ENCODE results near the gene EMP1. TPM values are rescaled to one million over a fixed set of nuclear protein-coding genes. Genes with fewer than 3 reads are reported as not detected.

Gene EMP1, protein sequence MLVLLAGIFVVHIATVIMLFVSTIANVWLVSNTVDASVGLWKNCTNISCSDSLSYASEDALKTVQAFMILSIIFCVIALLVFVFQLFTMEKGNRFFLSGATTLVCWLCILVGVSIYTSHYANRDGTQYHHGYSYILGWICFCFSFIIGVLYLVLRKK
- polyA plus RNA-seq (2014; cell fraction: cytosol; rRNA removed) = 0.02 TPM in 1 of 2 replicates, not detected in the other
- 0.06 TPM in 1 of 2 replicates, not detected in the other for polyA plus RNA-seq (2014; cell fraction: nucleus; rRNA removed)

DNA sequence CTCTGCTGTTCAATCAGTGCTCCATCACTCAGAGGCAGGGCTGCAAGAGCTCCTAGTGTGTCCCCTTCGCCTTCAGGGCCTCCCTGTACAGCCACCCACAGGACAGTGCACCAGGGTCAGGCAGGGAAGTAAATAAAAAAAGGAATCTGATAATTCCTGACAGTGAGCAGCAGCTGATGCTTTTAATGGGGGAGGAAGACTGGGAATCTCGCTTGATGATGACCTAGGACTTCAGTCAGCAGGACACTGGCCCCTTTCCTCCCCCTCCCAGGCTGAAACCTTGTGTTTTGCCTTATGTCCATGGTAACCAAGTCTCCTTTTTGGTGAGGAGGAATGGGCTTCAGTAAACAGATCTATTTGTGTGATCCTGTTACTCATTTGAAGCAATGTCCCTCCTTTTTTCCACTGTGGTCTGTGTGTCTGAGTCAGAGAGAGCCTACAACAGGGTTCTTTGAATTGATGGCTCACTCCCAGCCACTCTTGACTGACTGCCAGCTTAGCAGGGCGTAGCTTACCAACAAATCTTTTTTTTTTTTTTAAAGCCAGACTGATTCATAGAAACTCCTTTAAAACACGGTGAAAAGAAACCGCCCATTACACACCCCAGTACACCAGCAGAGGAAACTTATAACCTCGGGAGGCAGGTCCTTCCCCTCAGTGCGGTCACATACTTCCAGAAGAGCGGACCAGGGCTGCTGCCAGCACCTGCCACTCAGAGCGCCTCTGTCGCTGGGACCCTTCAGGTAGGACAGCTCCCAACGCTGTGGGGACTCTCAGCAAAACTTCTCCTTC lies at the start of gene EMP1:
TSS of gene EMP1 (plus strand) at position 597 of the 792 bp plus-strand sequence. CDS start 14,785 bp downstream, outside the sequence.
- no peak for DNase-seq (ENCODE audit: low spot score)

DNA sequence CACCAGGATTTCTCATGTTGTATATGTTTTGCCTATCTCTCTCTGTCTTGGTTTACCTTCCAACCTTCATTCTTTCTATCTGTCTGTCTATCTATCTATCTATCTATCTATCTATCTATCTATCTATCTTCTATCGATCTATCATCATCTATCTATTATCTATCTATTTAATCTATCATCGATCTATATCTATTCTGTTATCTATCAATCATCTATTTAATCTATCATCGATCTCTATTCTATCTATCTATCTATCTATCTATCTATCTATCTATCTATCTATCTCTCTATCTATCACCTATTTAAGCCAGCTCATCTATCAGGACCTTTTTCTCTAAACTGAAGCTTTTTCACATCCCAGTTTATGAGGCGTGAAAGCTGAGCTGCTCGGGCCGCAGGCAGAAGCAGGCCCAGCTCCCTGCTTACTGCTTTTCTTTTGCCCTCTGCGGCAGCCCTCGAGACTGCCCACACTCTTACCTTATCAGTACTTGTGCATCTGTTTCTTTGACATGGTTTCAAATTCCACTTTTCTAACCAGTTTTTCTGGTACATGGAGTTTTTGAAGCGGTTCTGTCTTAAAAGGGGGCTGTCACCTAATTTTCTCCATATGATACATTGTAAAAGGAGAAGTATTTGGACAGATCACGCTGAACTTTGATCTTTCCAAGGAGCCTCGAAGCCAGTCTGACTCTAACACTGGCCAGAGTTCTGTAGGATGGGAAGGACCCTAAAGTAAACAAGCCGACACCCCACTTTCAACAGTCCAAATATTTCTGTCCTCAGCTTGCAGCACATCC lies 48.6 kb upstream of the EMP1 start:
- no peak for DNase-seq (ENCODE audit: low spot score)

DNA sequence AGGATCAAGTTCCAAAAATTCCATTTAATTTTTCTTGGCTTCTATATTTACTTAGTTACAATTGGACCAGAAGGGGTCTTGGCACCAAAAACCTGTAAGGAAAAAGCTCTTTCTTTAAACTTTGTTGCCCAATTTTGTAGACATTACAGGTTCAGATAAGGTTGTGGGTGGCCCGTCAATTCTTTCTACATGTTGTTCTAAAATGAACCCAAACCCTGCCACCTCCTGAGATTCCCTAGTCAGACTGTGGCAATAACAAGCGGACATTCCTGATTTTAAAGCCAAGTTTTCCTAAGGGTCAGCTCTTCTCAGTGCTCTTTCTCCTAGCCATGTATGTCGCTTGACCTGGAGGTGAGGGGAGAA lies 48.1 kb upstream of the EMP1 start:
- no peak for DNase-seq (ENCODE audit: low spot score)

DNA sequence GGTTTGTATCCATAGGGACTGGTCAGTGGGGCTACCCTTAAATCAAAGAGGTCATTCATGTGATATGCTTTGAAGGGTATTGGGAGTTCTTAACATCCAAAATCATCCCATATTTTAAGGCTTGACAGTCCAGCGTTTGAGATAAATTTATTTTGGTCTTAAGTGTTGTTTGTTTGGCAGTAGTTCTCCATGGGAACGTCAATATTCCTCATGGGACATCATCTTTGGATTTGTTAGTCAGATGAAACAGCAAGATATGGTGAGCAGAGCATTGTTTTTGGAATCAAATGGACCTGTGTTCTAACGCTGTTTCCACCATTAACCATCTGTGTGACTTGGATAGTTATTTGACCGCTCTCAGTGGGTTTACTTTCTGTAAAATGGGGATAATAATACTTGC lies 47.1 kb upstream of the EMP1 start:
- DNase-seq (ENCODE audit: low spot score) = no peak

DNA sequence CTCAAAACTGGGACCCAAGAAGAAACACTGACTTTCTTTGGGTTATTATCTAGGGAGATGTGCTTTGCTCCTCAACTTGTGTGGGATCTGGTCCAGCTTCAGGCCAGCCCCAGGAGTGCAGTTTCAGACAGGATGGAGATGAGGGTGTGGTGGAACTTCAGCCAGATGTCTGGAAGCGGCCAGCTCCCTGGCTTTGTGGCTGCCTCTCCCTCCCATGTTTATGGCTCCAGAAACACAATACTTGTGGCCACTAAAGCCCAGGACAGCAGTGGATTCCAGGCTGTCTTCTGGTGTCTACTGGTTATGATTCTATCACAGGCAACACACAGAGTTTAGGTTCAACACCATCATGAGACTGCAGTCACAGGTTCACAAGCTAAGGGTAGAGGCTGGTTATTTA lies 44.2 kb upstream of the EMP1 start:
- DNase-seq (ENCODE audit: low spot score) = no peak

DNA sequence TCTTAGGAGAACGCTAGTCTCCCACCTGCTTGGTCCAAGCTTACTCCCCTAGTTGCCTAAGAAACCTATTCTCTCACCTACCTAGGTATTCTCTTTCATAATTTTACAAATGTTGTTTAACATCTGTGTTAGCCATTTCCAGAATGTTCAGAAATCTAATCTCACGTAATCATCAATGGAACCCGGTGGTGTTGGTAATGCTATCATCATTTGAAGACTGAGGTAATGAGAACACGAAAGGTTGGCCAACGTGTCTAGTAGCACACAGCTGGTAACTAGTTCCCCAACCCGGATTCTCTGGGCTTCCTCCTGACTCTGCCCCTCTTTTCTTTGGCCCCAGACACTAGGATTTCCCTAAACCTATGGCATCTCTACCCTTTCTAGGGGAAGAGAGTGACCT lies 43.8 kb upstream of the EMP1 start:
- DNase-seq (ENCODE audit: low spot score) = no peak

DNA sequence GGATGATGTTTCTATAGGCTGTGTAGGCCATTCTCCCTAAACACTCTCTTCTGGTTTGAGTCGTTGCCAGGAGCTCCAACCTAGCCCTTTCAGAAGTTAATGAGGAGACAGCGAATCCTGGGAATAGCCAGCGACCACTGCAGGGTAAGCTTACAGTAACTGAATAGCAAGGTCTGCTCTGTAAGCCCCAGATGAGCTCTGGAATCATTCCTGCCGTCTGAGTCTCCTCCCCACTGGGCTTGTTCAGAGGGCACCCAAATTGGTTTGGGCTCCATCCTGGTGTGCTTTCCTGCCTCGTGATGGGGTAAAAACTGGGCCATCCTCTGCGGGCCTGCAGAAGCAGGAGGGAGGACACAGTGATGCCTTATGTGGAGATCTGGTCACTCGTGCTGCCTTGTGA lies 43.3 kb upstream of the EMP1 start:
- no peak for DNase-seq (ENCODE audit: low spot score)

DNA sequence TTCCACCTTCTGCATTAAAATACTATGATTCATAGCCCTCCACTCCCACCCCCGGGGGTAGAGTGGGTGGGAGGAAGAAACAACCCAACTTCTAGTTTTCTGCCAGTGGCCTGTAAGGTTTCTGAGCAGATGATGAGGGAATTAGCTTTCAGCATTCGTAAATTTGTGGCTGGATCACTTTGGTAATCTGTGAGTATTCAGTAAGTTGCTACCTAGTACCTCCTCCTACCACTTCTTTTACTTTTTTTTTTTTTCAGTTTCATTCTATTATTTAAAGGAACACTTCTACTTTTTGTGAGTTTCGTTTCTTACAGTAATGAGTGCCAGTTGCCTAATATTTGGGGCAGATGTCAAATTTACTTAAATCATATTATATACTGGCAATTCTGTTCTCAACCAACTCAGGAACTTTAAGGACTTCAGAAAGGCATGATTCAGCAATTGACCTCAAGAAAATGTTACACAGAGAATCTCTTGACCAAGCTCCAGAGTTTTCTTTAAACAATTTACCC lies 42.4 kb upstream of the EMP1 start:
- no peak for DNase-seq (ENCODE audit: low spot score)

DNA sequence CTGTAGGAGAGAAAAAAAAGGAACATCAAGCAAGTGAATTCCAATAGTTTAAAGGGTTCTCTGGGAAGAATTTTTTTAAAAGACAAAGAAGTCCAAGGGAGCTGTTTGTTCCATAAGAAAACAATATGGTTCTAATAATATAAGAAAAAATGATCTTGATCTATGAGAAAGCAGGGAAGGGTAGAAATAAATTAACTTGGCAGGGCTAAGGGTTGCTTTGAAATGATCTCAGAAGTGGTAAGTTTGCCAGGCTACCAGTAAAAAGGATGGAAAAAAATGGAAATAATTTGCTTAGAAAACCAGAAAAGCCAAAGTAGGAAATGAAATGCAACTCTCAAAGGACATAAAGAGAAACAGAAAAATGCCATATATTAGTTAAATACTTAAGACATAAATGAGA lies 41.7 kb upstream of the EMP1 start:
- no peak for DNase-seq (ENCODE audit: low spot score)

DNA sequence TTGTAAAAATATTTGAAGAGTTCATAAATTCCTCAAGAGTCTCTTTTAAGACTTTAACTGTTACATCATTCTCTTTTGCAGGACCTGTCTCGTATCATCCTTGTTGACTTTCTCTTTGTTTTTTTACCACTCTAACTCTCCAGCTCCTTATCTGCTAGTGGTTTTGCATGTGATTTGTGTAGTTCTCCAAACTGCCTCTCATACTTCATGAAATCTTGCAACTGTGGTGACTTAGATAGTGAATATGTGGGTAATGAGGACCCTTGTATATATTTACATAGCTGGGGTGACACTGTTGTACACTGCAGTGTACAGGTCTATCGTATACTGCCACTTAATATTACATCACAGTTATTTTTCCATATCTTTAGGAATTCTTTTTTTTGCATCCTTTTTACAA lies 40.2 kb upstream of the EMP1 start:
- DNase-seq (ENCODE audit: low spot score) = no peak

DNA sequence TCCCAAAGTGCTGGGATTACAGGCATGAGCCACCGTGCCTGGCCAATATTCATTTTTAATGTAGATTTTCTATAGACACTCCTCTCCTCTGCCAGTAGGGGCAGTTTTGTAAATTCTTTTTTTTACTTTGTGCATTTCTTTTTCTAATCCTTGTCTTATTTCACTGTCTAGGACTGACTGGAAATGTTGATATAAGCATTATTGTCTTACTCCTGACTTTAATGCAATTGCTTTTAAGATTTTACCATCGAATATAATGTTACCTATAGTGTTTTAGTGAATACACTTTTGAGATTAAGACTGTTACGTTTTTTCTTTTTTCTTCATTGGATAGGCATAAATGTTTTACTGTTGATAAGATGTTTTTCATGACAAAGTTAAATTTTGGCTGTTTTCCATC lies 35.4 kb upstream of the EMP1 start:
- DNase-seq (ENCODE audit: low spot score) = no peak

DNA sequence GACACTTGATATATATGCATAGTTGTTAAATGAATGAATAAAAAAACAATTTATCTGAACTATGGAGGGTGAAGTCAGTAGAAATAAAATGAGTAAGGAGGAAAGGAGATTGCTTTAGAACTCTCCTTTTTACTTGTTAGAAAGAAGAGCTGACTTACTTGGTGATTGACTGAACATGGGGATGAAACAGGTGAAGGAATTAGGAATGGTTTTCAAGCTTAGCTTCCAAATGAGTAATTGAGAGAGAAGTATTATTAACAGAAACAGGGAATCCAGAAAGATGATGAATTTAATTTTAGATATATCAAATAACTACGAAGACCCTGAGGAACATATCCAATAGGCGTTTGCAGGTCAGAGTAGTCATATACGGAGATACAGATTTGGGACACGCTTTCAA lies 33.6 kb upstream of the EMP1 start:
- DNase-seq (ENCODE audit: low spot score) = no peak

DNA sequence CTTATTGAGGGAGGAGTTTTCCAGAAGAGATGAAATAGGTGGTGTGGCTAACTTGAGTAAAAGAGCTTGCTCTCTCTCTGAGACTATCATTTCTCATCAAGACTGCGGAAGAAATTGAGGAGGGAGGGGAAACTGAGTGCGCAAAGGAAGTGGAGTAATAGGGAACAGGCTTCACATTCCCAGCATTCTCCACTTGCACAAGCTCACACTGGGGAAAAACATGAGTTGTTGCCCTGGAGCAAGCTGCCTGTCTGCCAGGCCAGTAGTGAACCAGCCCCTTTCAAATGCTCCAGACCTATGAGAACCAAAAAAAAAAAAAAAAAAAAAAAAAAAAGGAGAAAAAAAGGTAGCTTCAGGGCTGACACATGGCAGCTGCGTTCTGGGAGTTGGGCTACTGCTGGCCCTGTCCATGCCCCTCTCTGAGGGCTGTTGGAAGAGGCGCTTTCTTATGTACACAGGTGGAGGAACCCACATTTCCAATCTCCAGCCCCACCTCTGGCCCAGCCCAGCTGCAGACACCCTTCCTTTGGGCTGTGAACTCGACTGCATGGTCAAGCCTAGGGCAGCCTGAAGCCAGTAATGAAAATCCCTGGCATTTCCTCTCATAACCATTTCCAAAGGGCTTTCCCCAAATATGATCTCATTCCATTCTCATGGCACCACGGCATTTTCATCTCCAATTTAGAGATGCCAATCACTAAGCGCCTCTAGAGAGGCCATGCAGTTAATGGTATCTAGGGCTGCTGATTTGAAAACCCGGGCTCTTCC lies 32.5 kb upstream of the EMP1 start:
- no peak for DNase-seq (ENCODE audit: low spot score)

DNA sequence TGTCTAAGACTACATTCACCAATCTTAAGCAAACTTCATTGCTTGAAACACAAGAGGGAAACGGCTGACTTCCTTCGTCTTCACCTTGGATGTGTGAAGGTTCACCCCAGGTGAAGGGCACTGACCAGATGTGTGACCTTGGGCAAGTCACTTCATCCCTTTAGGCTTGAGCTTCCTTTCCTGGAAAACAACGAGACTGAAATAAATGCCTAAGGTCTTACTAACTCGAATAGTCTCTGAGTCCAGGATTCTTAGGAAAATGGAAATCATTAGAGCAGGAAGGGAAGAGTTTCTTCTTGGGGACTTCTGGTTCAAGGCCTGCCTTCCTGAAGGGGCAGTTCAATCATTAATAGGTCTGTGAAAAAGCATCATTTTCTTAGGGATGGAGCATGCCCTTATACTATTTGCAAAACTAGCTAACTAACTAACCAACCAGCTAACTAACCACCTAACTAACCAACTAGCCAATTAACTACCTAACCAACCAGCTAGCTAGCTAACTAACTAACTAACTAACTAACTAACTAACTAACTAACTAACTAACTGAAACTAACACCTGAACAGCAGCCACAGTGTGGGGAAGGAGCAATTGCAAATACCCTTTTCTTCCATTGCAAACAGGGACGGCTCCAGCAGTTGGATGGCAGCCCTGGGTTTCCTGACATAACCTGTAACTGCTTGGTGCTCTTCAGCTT lies 31.5 kb upstream of the EMP1 start:
- no peak for DNase-seq (ENCODE audit: low spot score)

DNA sequence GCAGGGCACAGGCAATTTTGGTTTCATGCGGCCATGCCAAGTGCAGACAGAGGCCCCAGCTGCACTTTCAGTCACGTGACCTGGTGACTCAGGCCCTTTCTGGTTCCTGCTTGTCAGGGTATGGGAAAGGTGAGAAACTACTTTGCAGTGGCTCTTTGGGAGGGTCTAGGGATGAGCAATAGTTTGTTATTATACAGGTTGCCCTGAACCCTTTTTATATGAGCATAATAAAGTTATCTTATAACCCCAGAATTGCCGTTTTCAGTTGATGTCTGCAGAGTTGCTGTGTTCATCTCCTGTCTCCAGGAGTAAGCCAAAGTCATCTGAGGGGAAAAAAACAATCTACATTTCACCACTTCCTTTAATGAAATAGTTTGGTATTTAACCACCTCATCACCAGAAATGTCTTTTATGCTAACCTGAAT lies 30.9 kb upstream of the EMP1 start:
- DNase-seq (ENCODE audit: low spot score) = no peak

DNA sequence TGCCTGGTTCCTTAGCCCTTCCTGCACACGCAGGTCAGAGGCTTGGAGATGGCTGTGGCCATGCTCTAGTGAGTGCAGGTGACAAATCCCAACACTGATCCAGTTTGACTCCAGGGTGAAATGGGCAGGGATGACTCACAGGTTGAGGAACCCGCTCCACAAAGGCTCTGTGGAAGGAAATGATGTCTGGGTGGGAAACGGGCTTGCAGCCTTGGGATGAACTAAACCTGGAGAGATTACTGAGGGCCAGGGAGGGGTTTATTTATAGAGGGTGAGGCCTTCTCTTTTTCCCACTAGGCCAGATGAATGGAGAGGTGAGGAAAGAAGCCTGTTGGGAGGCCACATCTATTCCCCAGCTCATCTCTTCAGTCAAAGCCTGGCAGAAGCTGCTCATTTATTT lies 29.3 kb upstream of the EMP1 start:
- DNase-seq (ENCODE audit: low spot score) = no peak

DNA sequence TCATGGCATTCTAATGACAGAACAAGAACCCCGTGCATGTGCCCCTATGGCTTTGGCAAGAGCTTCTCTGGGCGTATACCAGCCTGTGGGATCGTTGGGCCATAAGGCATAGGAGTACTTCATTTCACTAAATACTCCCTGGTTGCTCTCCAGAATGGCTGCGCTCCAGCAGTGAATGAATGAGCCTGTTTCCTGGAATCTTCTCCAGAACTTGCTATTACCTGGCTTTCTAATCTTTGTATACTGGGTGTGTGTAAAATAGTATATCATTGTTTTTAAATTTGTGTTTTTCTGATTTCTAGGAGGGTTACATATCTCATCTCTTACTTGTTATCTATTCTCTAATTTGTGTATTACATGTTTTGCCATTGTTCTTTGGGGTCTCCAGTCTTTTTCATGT lies 28.6 kb upstream of the EMP1 start:
- DNase-seq (ENCODE audit: low spot score) = no peak

DNA sequence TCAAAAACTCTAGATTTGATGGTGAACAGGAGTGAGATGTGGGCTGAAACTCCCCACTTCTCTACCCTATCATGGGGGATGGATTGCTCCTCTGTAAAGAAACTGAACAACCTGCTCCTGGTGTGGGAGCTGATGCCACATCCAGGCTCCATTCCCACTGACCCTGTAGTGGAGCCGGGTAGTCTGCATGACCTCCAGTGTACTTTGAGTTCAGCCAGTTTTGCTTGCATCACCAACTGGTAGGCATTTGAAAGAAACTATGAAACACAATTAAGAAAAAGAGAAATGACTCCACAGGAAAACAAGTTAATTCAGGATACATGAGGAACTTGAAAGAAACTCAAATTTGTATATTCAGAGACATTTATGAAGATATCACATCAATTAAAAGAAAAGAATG lies 27.3 kb upstream of the EMP1 start:
- no peak for DNase-seq (ENCODE audit: low spot score)

DNA sequence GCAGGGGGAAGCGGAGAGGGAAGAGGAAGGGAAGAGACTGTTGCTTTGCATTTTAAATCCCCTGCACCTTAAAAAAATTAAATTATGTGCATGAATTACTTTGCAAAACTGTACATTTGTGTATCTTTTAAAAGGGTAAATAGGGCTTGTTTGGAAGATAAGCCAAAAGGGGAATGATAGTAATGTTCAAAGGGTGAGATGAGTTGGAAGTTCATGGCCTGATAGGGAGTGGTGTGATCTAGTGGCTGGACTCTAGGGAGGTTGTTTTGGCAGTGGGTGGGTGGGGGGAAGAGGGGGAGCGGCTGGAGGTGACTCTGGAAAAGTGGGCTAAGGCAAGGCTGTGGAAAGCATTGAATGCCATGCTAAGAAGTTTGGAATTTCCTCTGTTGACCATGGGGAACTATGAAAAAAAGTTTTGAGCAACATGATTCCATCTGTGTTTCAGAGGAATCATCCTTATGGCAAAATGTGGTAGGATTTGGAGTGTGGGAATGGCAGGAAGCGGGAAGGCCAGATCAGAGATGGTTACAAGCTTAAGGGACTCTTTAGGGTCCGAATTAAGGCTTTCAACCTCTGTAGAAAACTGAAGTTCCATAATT lies 25.5 kb upstream of the EMP1 start:
- DNase-seq (ENCODE audit: low spot score) = no peak

Measured in SK-N-DZ (cell line).